DND-41 (cell line): ENCODE data around the gene KCNQ5.

Experiments
- ATAC-seq: fragments of 200-7000 bp; cut with Tn5 transposase; 3 replicates; pipeline ENCODE4 v1.9.1; 2021; ENCODE audit warnings: low read depth; ENCODE audit not compliant: insufficient read depth
- DNase-seq: peaks from one replicate; pipeline ENCODE4 v3.0.0-alpha.2; 2020
- H2AFZ ChIP-seq: 2 replicates; pipeline ENCODE4 v1.6.0; 2012; ENCODE audit warnings: low read depth, low read length
- H3K27ac ChIP-seq: 2 replicates; pipeline ENCODE4 v1.5.1; 2012; ENCODE audit warnings: low read length, inconsistent platforms
- H3K27me3 ChIP-seq: fragments of 200-600 bp; sonication (generic); 2 replicates; pipeline ENCODE4 v1.6.0; 2012; ENCODE audit warnings: low read length, mild to moderate bottlenecking, inconsistent platforms; ENCODE audit not compliant: insufficient read depth, poor library complexity
- H3K36me3 ChIP-seq: 2 replicates; pipeline ENCODE4 v1.5.1; 2012; ENCODE audit warnings: low read length, inconsistent platforms; ENCODE audit not compliant: insufficient read depth
- H3K4me1 ChIP-seq: 2 replicates; pipeline ENCODE4 v1.5.1; 2012; ENCODE audit warnings: mild to moderate bottlenecking, low read length; ENCODE audit not compliant: insufficient read depth
- H3K4me2 ChIP-seq: 2 replicates; pipeline ENCODE4 v1.6.0; 2012; ENCODE audit warnings: mild to moderate bottlenecking, moderate library complexity, low read length, inconsistent platforms; ENCODE audit not compliant: insufficient read depth
- H3K4me3 ChIP-seq, 2 experiments: fragments of 200-600 bp in 1 of 2; shearing (Covaris generic) in 1 of 2; 2 replicates each; pipeline ENCODE4 v1.5.1; 2012 to 2016; ENCODE audit warnings: inconsistent platforms in 2 of 2, low read length in 2 of 2, mild to moderate bottlenecking in 2 of 2, low read depth in 1 of 2, moderate library complexity in 1 of 2
- H3K79me2 ChIP-seq: 2 replicates; pipeline ENCODE4 v1.6.0; 2012; ENCODE audit warnings: low read length, inconsistent platforms; ENCODE audit not compliant: insufficient read depth
- H3K9ac ChIP-seq: 2 replicates; pipeline ENCODE4 v1.6.0; 2012; ENCODE audit warnings: low read depth, mild to moderate bottlenecking, inconsistent platforms, low read length, moderate library complexity
- H3K9me3 ChIP-seq: 2 replicates; pipeline ENCODE4 v1.5.1; 2012; ENCODE audit warnings: low read length, moderate library complexity, mild to moderate bottlenecking, inconsistent platforms; ENCODE audit not compliant: insufficient read depth, severe bottlenecking
- H4K20me1 ChIP-seq: 2 replicates; pipeline ENCODE4 v1.6.0; 2012; ENCODE audit warnings: low read length; ENCODE audit not compliant: insufficient read depth
- EZH2 ChIP-seq: IDR thresholded peaks from 3 replicates; pipeline ENCODE4 v1.6.1; 2012; ENCODE audit warnings: borderline replicate concordance, low read depth, mild to moderate bottlenecking, moderate library complexity, low read length, inconsistent platforms; ENCODE audit not compliant: severe bottlenecking
- TF ChIP-seq, protein P1 (sequence below): IDR thresholded peaks from 2 replicates; pipeline ENCODE4 v1.5.1; 2012; ENCODE audit warnings: borderline replicate concordance, low read length, moderate library complexity, mild to moderate bottlenecking; ENCODE audit not compliant: poor library complexity, severe bottlenecking; ENCODE audit errors: extremely low read depth

Gene KCNQ5

GRCh38 chr6:72863131-72863530 is 241.3 kb downstream of the KCNQ5 start:
- ATAC-seq (no peak), DNase-seq (no peak)
- H3K36me3 ChIP-seq: no peaks in the 10 kb centered on the region
- H3K4me3 ChIP-seq: no peak overlapping the region
- H3K27ac ChIP-seq: no peak overlapping the region
- H4K20me1 ChIP-seq: no peaks in the 10 kb centered on the region
- no peaks in the 10 kb centered on the region for H3K9me3 ChIP-seq
- no peak overlapping the region for H3K4me2 ChIP-seq
- no peak overlapping the region for H2AFZ ChIP-seq
- no peak overlapping the region for H3K9ac ChIP-seq
- no peaks in the 10 kb centered on the region for H3K4me1 ChIP-seq
- H3K27me3 ChIP-seq: no peaks in the 10 kb centered on the region
- TF ChIP-seq EZH2: no peak
- TF ChIP-seq, protein P1, sequence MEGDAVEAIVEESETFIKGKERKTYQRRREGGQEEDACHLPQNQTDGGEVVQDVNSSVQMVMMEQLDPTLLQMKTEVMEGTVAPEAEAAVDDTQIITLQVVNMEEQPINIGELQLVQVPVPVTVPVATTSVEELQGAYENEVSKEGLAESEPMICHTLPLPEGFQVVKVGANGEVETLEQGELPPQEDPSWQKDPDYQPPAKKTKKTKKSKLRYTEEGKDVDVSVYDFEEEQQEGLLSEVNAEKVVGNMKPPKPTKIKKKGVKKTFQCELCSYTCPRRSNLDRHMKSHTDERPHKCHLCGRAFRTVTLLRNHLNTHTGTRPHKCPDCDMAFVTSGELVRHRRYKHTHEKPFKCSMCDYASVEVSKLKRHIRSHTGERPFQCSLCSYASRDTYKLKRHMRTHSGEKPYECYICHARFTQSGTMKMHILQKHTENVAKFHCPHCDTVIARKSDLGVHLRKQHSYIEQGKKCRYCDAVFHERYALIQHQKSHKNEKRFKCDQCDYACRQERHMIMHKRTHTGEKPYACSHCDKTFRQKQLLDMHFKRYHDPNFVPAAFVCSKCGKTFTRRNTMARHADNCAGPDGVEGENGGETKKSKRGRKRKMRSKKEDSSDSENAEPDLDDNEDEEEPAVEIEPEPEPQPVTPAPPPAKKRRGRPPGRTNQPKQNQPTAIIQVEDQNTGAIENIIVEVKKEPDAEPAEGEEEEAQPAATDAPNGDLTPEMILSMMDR: no peak
- no peaks in the 10 kb centered on the region for H3K79me2 ChIP-seq

GRCh38 chr6:72864236-72864635 is 242.4 kb downstream of the KCNQ5 start:
- Histone ChIP-seq H3K79me2 (no peaks in the 10 kb centered on the region), H3K36me3 (no peaks in the 10 kb centered on the region), H3K4me2 (no peak overlapping the region), H3K4me3 (no peak overlapping the region), H3K27me3 (no peaks in the 10 kb centered on the region), H3K27ac (no peak overlapping the region), H3K4me1 (no peaks in the 10 kb centered on the region), H4K20me1 (peaks cover 3% of the 10 kb centered on the region; the same call in 1 of the 2 replicates), H2AFZ (no peak overlapping the region), H3K9ac (no peak overlapping the region), H3K9me3 (no peaks in the 10 kb centered on the region)
- DNase-seq (no peak), ATAC-seq (no peak)
- TF ChIP-seq, protein P1: no peak

DNA sequence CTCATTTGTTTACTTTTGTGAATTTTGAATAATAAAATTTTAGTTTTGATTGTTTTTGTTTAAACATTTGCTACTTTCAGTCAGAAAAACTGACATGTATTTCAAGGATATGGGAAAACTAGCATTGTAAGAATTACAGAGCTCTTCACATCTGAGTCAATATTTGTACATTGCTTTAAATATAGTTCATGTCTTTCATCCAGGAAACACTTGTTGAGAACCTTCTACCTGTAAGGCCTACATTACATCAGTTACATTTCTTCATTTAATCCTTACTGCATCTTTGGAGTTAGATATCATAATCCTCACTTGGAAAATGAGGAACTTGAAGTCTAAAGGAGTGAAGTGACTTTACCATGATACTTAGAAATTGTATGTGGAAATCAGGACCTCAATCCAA is 242.9 kb downstream of the KCNQ5 start:
- ATAC-seq: no peak
- TF ChIP-seq EZH2: no peak
- TF ChIP-seq, protein P1: no peak

DNA sequence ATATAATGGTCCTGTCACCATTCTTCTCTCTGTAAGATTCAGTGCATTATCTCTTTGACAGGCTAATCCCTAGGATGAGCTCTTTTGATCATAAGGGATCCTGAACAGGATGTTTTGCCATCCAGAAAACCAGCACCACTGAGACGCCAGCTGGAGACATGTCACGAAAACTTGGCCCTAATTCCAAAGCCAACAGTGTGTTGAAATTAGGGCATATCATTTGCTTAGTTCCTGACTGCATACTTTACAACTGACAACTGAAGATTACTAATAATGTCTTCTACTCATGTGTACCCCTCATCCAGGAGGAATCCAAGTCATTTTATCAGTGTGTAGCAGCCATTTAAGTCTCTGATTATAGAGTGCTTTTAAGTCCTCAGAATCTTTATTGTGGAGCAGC is 243.6 kb downstream of the KCNQ5 start:
- Histone ChIP-seq H2AFZ (no peak overlapping the region), H3K79me2 (no peaks in the 10 kb centered on the region), H3K4me3 (no peak overlapping the region), H3K27ac (no peak overlapping the region), H3K36me3 (no peaks in the 10 kb centered on the region), H4K20me1 (peaks cover 3% of the 10 kb centered on the region; the same call in 1 of the 2 replicates), H3K9ac (no peak overlapping the region), H3K9me3 (no peaks in the 10 kb centered on the region), H3K4me2 (no peak overlapping the region), H3K4me1 (no peaks in the 10 kb centered on the region), H3K27me3 (no peaks in the 10 kb centered on the region)
- DNase-seq (no peak), ATAC-seq (no peak)
- no peak for TF ChIP-seq EZH2
- TF ChIP-seq, protein P1: no peak

More for the DNA sequence above, 242.9 kb downstream of the KCNQ5 start:
- no peaks in the 10 kb centered on the region for H3K27me3 ChIP-seq
- no peak for DNase-seq
- peaks cover 3% of the 10 kb centered on the region; the same call in 1 of the 2 replicates for H4K20me1 ChIP-seq
- no peak overlapping the region for H3K27ac ChIP-seq
- H2AFZ ChIP-seq: no peak overlapping the region
- H3K4me3 ChIP-seq: no peak overlapping the region
- no peaks in the 10 kb centered on the region for H3K36me3 ChIP-seq
- H3K9ac ChIP-seq: no peak overlapping the region
- no peak overlapping the region for H3K4me2 ChIP-seq
- no peaks in the 10 kb centered on the region for H3K4me1 ChIP-seq
- no peaks in the 10 kb centered on the region for H3K79me2 ChIP-seq
- no peaks in the 10 kb centered on the region for H3K9me3 ChIP-seq
